Measurements from ENCODE around the gene GMPS.

Gene GMPS

DNA sequence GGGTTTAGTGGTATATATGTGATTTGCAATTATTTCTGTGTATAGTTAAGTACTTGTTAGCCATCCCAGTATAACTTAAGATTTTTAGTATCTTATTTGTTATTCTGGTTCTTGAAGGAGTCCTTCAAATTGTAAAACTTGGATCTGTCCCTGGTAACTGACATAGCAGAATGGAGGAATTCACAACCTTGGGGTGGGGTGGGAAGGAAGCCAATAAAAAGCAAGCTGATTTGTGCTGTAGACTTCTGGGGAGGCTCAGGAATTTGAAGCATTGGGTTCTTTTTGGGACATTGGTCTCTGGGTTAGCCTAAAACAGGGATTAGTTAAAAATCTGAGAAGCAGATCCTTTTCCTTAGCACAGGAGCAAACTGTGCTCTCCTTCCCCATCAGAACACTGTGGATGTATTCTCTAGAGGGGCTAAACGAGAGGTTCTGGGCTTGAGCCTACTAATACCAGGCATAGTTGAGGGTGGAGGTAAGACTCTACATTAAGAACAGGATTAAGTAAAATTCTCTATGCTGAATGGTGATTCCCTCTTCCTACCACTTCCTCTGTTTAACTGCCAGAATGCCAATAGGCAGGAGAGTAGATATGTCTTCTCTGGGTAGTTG, 42.2 kb downstream of the GMPS start:
- no peak for DNase-seq (ENCODE audit: low read depth in 1 of 2, low spot score in 1 of 2)
- Histone ChIP-seq H3K27me3 (ENCODE audit: insufficient read depth, poor library complexity, severe bottlenecking) (no peaks in the 10 kb centered on the region), H3K4me3 (replicated peaks; ENCODE audit: insufficient read depth, low read length) (no peak overlapping the region), H3K27ac (replicated peaks) (no peak overlapping the region)
- TF ChIP-seq GABPA (IDR thresholded peaks at IDR 0.05; ENCODE audit: low read depth) (no peak), POLR2AphosphoS5 (IDR thresholded peaks at IDR 0.05; ENCODE audit: low read depth) (no peak), SPI1 (IDR thresholded peaks at IDR 0.05; ENCODE audit: borderline replicate concordance, low read depth) (no peak)
- TF ChIP-seq, protein P1, sequence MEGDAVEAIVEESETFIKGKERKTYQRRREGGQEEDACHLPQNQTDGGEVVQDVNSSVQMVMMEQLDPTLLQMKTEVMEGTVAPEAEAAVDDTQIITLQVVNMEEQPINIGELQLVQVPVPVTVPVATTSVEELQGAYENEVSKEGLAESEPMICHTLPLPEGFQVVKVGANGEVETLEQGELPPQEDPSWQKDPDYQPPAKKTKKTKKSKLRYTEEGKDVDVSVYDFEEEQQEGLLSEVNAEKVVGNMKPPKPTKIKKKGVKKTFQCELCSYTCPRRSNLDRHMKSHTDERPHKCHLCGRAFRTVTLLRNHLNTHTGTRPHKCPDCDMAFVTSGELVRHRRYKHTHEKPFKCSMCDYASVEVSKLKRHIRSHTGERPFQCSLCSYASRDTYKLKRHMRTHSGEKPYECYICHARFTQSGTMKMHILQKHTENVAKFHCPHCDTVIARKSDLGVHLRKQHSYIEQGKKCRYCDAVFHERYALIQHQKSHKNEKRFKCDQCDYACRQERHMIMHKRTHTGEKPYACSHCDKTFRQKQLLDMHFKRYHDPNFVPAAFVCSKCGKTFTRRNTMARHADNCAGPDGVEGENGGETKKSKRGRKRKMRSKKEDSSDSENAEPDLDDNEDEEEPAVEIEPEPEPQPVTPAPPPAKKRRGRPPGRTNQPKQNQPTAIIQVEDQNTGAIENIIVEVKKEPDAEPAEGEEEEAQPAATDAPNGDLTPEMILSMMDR (IDR thresholded peaks at IDR 0.05; ENCODE audit: insufficient read depth, low read length) = no peak
- TF ChIP-seq, protein P2, sequence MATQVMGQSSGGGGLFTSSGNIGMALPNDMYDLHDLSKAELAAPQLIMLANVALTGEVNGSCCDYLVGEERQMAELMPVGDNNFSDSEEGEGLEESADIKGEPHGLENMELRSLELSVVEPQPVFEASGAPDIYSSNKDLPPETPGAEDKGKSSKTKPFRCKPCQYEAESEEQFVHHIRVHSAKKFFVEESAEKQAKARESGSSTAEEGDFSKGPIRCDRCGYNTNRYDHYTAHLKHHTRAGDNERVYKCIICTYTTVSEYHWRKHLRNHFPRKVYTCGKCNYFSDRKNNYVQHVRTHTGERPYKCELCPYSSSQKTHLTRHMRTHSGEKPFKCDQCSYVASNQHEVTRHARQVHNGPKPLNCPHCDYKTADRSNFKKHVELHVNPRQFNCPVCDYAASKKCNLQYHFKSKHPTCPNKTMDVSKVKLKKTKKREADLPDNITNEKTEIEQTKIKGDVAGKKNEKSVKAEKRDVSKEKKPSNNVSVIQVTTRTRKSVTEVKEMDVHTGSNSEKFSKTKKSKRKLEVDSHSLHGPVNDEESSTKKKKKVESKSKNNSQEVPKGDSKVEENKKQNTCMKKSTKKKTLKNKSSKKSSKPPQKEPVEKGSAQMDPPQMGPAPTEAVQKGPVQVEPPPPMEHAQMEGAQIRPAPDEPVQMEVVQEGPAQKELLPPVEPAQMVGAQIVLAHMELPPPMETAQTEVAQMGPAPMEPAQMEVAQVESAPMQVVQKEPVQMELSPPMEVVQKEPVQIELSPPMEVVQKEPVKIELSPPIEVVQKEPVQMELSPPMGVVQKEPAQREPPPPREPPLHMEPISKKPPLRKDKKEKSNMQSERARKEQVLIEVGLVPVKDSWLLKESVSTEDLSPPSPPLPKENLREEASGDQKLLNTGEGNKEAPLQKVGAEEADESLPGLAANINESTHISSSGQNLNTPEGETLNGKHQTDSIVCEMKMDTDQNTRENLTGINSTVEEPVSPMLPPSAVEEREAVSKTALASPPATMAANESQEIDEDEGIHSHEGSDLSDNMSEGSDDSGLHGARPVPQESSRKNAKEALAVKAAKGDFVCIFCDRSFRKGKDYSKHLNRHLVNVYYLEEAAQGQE (IDR thresholded peaks at IDR 0.05; ENCODE audit: insufficient replicate concordance, low read depth) = no peak

DNA sequence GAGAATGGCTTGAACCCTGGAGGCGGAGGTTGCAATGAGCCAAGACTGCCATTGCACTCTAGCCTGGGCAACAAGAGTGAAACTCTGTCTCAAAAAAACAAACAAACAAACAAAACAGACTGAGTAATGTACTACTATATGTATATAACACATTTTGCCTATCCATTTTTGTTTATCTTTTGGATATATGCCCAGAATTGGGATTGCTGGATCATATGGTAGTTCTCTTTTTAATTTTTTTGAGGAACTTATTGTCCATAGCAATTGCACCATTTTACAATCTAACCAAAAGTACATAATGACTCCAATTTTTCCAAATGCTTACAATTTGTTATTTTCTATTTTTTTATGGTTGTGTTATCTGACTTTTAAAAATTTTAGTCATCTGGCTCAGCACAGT, 47.3 kb downstream of the GMPS start:
- Histone ChIP-seq H3K27me3 (ENCODE audit: insufficient read depth, poor library complexity, severe bottlenecking) (no peaks in the 10 kb centered on the region), H3K4me3 (replicated peaks; ENCODE audit: insufficient read depth, low read length) (no peak overlapping the region), H3K27ac (replicated peaks) (no peak overlapping the region)
- TF ChIP-seq, protein P2 (IDR thresholded peaks at IDR 0.05; ENCODE audit: insufficient replicate concordance, low read depth) = no peak
- no peak for TF ChIP-seq GABPA (IDR thresholded peaks at IDR 0.05; ENCODE audit: low read depth)
- TF ChIP-seq SPI1 (IDR thresholded peaks at IDR 0.05; ENCODE audit: borderline replicate concordance, low read depth) = no peak
- no peak for TF ChIP-seq POLR2AphosphoS5 (IDR thresholded peaks at IDR 0.05; ENCODE audit: low read depth)
- TF ChIP-seq, protein P1 (IDR thresholded peaks at IDR 0.05; ENCODE audit: insufficient read depth, low read length) = no peak
- DNase-seq (ENCODE audit: low read depth in 1 of 2, low spot score in 1 of 2) = no peak

DNA sequence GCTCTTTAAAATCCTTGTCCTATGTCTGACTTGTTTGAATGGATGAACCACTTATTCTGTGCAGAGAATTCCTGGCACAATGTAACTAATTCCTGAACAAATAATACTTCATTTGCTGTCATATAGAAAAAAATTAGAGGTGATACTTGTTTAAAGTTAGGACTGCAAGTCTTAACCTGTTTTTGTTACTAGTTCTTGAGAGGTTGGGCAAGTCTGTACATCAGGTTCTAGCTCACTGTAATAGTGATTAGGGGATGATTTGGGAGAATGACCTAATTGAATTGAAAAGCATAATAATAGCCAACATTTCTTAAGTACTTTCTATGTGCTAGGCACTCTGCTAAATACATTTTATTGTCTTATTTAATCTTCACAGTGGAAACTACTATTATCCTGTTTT, 49.3 kb downstream of the GMPS start:
- no peak overlapping the region for H3K4me3 ChIP-seq (replicated peaks; ENCODE audit: insufficient read depth, low read length)
- no peak overlapping the region for H3K27ac ChIP-seq (replicated peaks)
- no peak for DNase-seq (ENCODE audit: low read depth in 1 of 2, low spot score in 1 of 2)
- H3K27me3 ChIP-seq (ENCODE audit: insufficient read depth, poor library complexity, severe bottlenecking) = no peaks in the 10 kb centered on the region
- no peak for TF ChIP-seq POLR2AphosphoS5 (IDR thresholded peaks at IDR 0.05; ENCODE audit: low read depth)
- no peak for TF ChIP-seq GABPA (IDR thresholded peaks at IDR 0.05; ENCODE audit: low read depth)
- TF ChIP-seq, protein P1 (IDR thresholded peaks at IDR 0.05; ENCODE audit: insufficient read depth, low read length) = no peak
- TF ChIP-seq, protein P2 (IDR thresholded peaks at IDR 0.05; ENCODE audit: insufficient replicate concordance, low read depth) = no peak
- TF ChIP-seq SPI1 (IDR thresholded peaks at IDR 0.05; ENCODE audit: borderline replicate concordance, low read depth) = no peak
